CD8-positive, alpha-beta memory T cell (primary cell): ENCODE results near the gene ARVCF. TPM values are rescaled to one million over a fixed set of nuclear protein-coding genes. Genes with fewer than 3 reads are reported as not detected.

Source experiments
- CTCF ChIA-PET: fragments of 350-600 bp; sonication (Branson Sonifier 250); formaldehyde crosslinking; loops from one replicate; lab custom pipeline; 2021; ENCODE audit warnings: antibody characterized with exemption; lab: Charles Lee
- POLR2A ChIA-PET: fragments of 350-600 bp; sonication (Branson Sonifier 250); formaldehyde crosslinking; loops from one replicate; lab custom pipeline; 2021; ENCODE audit warnings: antibody characterized with exemption; lab: Charles Lee
- DNase-seq, 5 donors: peaks; one replicate each; pipeline versions ENCODE4 v3.0.0 to v3.0.0-alpha.2; 2020 to 2022; ENCODE audit warnings: mixed read lengths in 1 of 5
- H3K27ac ChIP-seq: one replicate; pipeline ENCODE4 v1.7.0; 2013; ENCODE audit warnings: low read depth, mild to moderate bottlenecking, low read length, moderate library complexity
- H3K27me3 ChIP-seq: 2 replicates; pipeline ENCODE4 v1.7.0; 2013; ENCODE audit warnings: low read length, mild to moderate bottlenecking; ENCODE audit not compliant: insufficient read depth, poor library complexity, severe bottlenecking
- H3K36me3 ChIP-seq: 2 replicates; pipeline ENCODE4 v1.7.0; 2013; ENCODE audit warnings: mild to moderate bottlenecking, low read length, moderate library complexity; ENCODE audit not compliant: insufficient read depth
- H3K4me1 ChIP-seq: 2 replicates; pipeline ENCODE4 v1.7.0; 2013; ENCODE audit warnings: mild to moderate bottlenecking, low read length, moderate library complexity; ENCODE audit not compliant: insufficient read depth
- H3K4me3 ChIP-seq: 2 replicates; pipeline ENCODE4 v1.7.0; 2013; ENCODE audit warnings: mild to moderate bottlenecking, low read length
- H3K9me3 ChIP-seq: 2 replicates; pipeline ENCODE4 v1.7.0; 2013; ENCODE audit warnings: mild to moderate bottlenecking, low read length
- H3K27ac Mint-ChIP-seq, 8 donors: one replicate each; pipeline ENCODE4 v1.8.0; 2020 to 2021; ENCODE audit warnings: mixed read lengths in 8 of 8, mild to moderate bottlenecking in 6 of 8, inconsistent platforms in 3 of 8, moderate library complexity in 3 of 8
- H3K27me3 Mint-ChIP-seq, 2 donors: one replicate each; pipeline ENCODE4 v1.8.0; 2020 to 2021; ENCODE audit warnings: mixed read lengths in 2 of 2, mild to moderate bottlenecking in 1 of 2, moderate library complexity in 1 of 2
- H3K36me3 Mint-ChIP-seq, 3 donors: one replicate each; pipeline ENCODE4 v1.8.0; 2020 to 2021; ENCODE audit warnings: mixed read lengths in 3 of 3, inconsistent platforms in 1 of 3, mild to moderate bottlenecking in 1 of 3
- H3K4me1 Mint-ChIP-seq, 3 donors: one replicate each; pipeline ENCODE4 v1.8.0; 2020 to 2021; ENCODE audit warnings: mixed read lengths in 3 of 3, inconsistent platforms in 1 of 3, mild to moderate bottlenecking in 1 of 3
- H3K4me3 Mint-ChIP-seq, 7 donors: one replicate each; pipeline ENCODE4 v1.8.0; 2020 to 2021; ENCODE audit warnings: mixed read lengths in 7 of 7, mild to moderate bottlenecking in 6 of 7, moderate library complexity in 4 of 7, inconsistent platforms in 2 of 7
- H3K9me3 Mint-ChIP-seq, 5 donors: one replicate each; pipeline ENCODE4 v1.8.0; 2020 to 2022; ENCODE audit warnings: mixed read lengths in 5 of 5, mild to moderate bottlenecking in 3 of 5, moderate library complexity in 2 of 5, inconsistent platforms in 1 of 5
- polyA plus RNA-seq: library from polyadenylated mRNA; unstranded; fragments of 300-500 nt; fragmentation: Illumina TruSeq; gene quantifications from one replicate; pipeline ENCODE4 v1.2.3, GENCODE V29; 2021
- total RNA-seq, 2 experiments: library from RNA; stranded (reverse); gene quantifications; one replicate each; pipeline ENCODE4 v1.2.3, GENCODE V29; 2021

Gene ARVCF
- total and polyA plus RNA-seq, 3 experiments from 2014 or later: 0.92 to 1.8 (median 1.4) TPM

- Histone ChIP-seq H3K36me3 (peaks cover 19% of the 10 kb centered on the region), H3K4me1 (peaks cover 3% of the 10 kb centered on the region), H3K27me3 (no peaks in the 10 kb centered on the region), H3K4me3 (no peak overlapping the region), H3K9me3 (no peaks in the 10 kb centered on the region), H3K27ac (no peak overlapping the region)
- no peak overlapping the region for H3K4me3 Mint-ChIP-seq
- DNase-seq: no peak
- CTCF ChIA-PET: no interaction called here
- no peak overlapping the region for H3K27ac Mint-ChIP-seq
- no peaks in the 10 kb centered on the region for H3K27me3 Mint-ChIP-seq
- POLR2A ChIA-PET: no interaction called here
- H3K36me3 Mint-ChIP-seq: peaks cover 0 to 76% (median 8%) of the 10 kb centered on the region in 3 donors
- no peaks in the 10 kb centered on the region for H3K9me3 Mint-ChIP-seq
- H3K4me1 Mint-ChIP-seq: peaks cover 5 to 19% (median 13%) of the 10 kb centered on the region in 3 donors
These were observed 39.0 kb upstream of the ARVCF start for GRCh38 chr22:20055654-20056053.

- POLR2A ChIA-PET: no interaction called here
- no peaks in the 10 kb centered on the region for H3K9me3 ChIP-seq
- Mint-ChIP-seq H3K27ac (no peak overlapping the region), H3K36me3 (peaks cover 0 to 73% (median 8%) of the 10 kb centered on the region in 3 donors), H3K4me3 (no peak overlapping the region), H3K27me3 (no peaks in the 10 kb centered on the region), H3K4me1 (peaks cover 5 to 15% (median 13%) of the 10 kb centered on the region in 3 donors), H3K9me3 (no peaks in the 10 kb centered on the region)
- H3K27ac ChIP-seq: no peak overlapping the region
- H3K4me3 ChIP-seq: no peak overlapping the region
- CTCF ChIA-PET: no interaction called here
- H3K27me3 ChIP-seq: no peaks in the 10 kb centered on the region
- H3K36me3 ChIP-seq: peaks cover 19% of the 10 kb centered on the region
- H3K4me1 ChIP-seq: no peaks in the 10 kb centered on the region
- DNase-seq: no peak
These were observed 38.5 kb upstream of the ARVCF start for GRCh38 chr22:20055144-20055543.

- POLR2A ChIA-PET: no interaction called here
- CTCF ChIA-PET: no interaction called here
- no peak for DNase-seq
- Histone ChIP-seq H3K4me3 (no peak overlapping the region), H3K9me3 (no peaks in the 10 kb centered on the region), H3K36me3 (peaks cover 19% of the 10 kb centered on the region), H3K4me1 (no peaks in the 10 kb centered on the region), H3K27ac (no peak overlapping the region), H3K27me3 (no peaks in the 10 kb centered on the region)
- H3K4me3 Mint-ChIP-seq: no peak overlapping the region
- H3K27me3 Mint-ChIP-seq: no peaks in the 10 kb centered on the region
- H3K27ac Mint-ChIP-seq: peak overlapping the region in 1 of 8 donors; percentile 94
- no peaks in the 10 kb centered on the region for H3K9me3 Mint-ChIP-seq
- H3K36me3 Mint-ChIP-seq: peaks cover 0 to 76% (median 10%) of the 10 kb centered on the region in 3 donors
- peaks cover 7 to 14% (median 11%) of the 10 kb centered on the region in 3 donors for H3K4me1 Mint-ChIP-seq
These were observed 37.9 kb upstream of the ARVCF start for GRCh38 chr22:20054485-20054884.

- H3K4me1 Mint-ChIP-seq: peaks cover 6 to 10% (median 6%) of the 10 kb centered on the region in 3 donors
- no peak overlapping the region for H3K4me3 Mint-ChIP-seq
- Histone ChIP-seq H3K27ac (no peak overlapping the region), H3K36me3 (peaks cover 19% of the 10 kb centered on the region), H3K4me1 (no peaks in the 10 kb centered on the region), H3K9me3 (no peaks in the 10 kb centered on the region), H3K27me3 (no peaks in the 10 kb centered on the region), H3K4me3 (no peak overlapping the region)
- no peaks in the 10 kb centered on the region for H3K9me3 Mint-ChIP-seq
- ChIA-PET POLR2A (no interaction called here), CTCF (no interaction called here)
- H3K27me3 Mint-ChIP-seq: no peaks in the 10 kb centered on the region
- H3K36me3 Mint-ChIP-seq: peaks cover 3 to 74% (median 10%) of the 10 kb centered on the region in 3 donors
- no peak for DNase-seq
- peak overlapping the region in 1 of 8 donors; percentile 47 for H3K27ac Mint-ChIP-seq
These were observed 37.4 kb upstream of the ARVCF start for GRCh38 chr22:20054034-20054427.

- ChIA-PET CTCF (no interaction called here), POLR2A (no interaction called here)
- H3K36me3 Mint-ChIP-seq: peaks cover 6 to 72% (median 8%) of the 10 kb centered on the region in 3 donors
- H3K9me3 Mint-ChIP-seq: no peaks in the 10 kb centered on the region
- H3K27ac ChIP-seq: no peak overlapping the region
- H3K27me3 Mint-ChIP-seq: no peaks in the 10 kb centered on the region
- peaks cover 16% of the 10 kb centered on the region for H3K36me3 ChIP-seq
- H3K9me3 ChIP-seq: no peaks in the 10 kb centered on the region
- no peak overlapping the region for H3K4me3 Mint-ChIP-seq
- H3K27ac Mint-ChIP-seq: no peak overlapping the region
- no peaks in the 10 kb centered on the region for H3K4me1 ChIP-seq
- H3K4me1 Mint-ChIP-seq: peaks cover 1 to 7% (median 1%) of the 10 kb centered on the region in 3 donors
- no peak overlapping the region for H3K4me3 ChIP-seq
- no peak for DNase-seq
- no peaks in the 10 kb centered on the region for H3K27me3 ChIP-seq
These were observed 36.9 kb upstream of the ARVCF start for GRCh38 chr22:20053407-20054033.

- H3K27me3 ChIP-seq: no peaks in the 10 kb centered on the region
- no peaks in the 10 kb centered on the region for H3K9me3 ChIP-seq
- ChIA-PET CTCF (no interaction called here), POLR2A (no interaction called here)
- no peak overlapping the region for H3K27ac ChIP-seq
- no peak for DNase-seq
- peak overlapping the region in 1 of 7 donors; percentile 23 for H3K4me3 Mint-ChIP-seq
- no peaks in the 10 kb centered on the region for H3K4me1 ChIP-seq
- no peaks in the 10 kb centered on the region for H3K27me3 Mint-ChIP-seq
- H3K4me3 ChIP-seq: no peak overlapping the region
- peaks cover 16% of the 10 kb centered on the region for H3K36me3 ChIP-seq
- H3K9me3 Mint-ChIP-seq: no peaks in the 10 kb centered on the region
- H3K27ac Mint-ChIP-seq: no peak overlapping the region
- H3K4me1 Mint-ChIP-seq: peaks cover 0 to 3% (median 1%) of the 10 kb centered on the region in 3 donors
- peaks cover 12 to 72% (median 12%) of the 10 kb centered on the region in 3 donors for H3K36me3 Mint-ChIP-seq
These were observed 36.0 kb upstream of the ARVCF start for GRCh38 chr22:20052309-20053259.

- Histone ChIP-seq H3K36me3 (peaks cover 16% of the 10 kb centered on the region), H3K9me3 (no peaks in the 10 kb centered on the region), H3K27me3 (no peaks in the 10 kb centered on the region), H3K4me1 (no peaks in the 10 kb centered on the region), H3K27ac (no peak overlapping the region), H3K4me3 (no peak overlapping the region)
- peaks cover 12 to 72% (median 13%) of the 10 kb centered on the region in 3 donors for H3K36me3 Mint-ChIP-seq
- ChIA-PET POLR2A (no interaction called here), CTCF (no interaction called here)
- H3K9me3 Mint-ChIP-seq: no peaks in the 10 kb centered on the region
- H3K27me3 Mint-ChIP-seq: no peaks in the 10 kb centered on the region
- peaks cover under 1 to 3% (median 1%) of the 10 kb centered on the region in 3 donors for H3K4me1 Mint-ChIP-seq
- DNase-seq: no peak
- no peak overlapping the region for H3K4me3 Mint-ChIP-seq
- H3K27ac Mint-ChIP-seq: no peak overlapping the region
These were observed 35.3 kb upstream of the ARVCF start for GRCh38 chr22:20051927-20052308.

GRCh38 chr22:20046730-20047129 lies 30.1 kb upstream of the ARVCF start:
- no peaks in the 10 kb centered on the region for H3K27me3 ChIP-seq
- POLR2A ChIA-PET: interaction anchor here (1.0 kb wide), 1 partner anchor 197 kb away, joined by 7 read pairs; no protein-coding TSS in a partner anchor
- H3K9me3 Mint-ChIP-seq: no peaks in the 10 kb centered on the region

More at GRCh38 chr22:20046730-20047129, 30.1 kb upstream of the ARVCF start:
- Histone ChIP-seq H3K9me3 (no peaks in the 10 kb centered on the region), H3K36me3 (peaks cover 9% of the 10 kb centered on the region), H3K27ac (no peak overlapping the region), H3K4me1 (no peaks in the 10 kb centered on the region), H3K4me3 (no peak overlapping the region)
- CTCF ChIA-PET: no interaction called here
- H3K4me1 Mint-ChIP-seq: peaks cover 3 to 17% (median 4%) of the 10 kb centered on the region in 3 donors
- H3K4me3 Mint-ChIP-seq: no peak overlapping the region
- H3K27me3 Mint-ChIP-seq: peaks cover 0 to 1% of the 10 kb centered on the region in 2 donors
- H3K27ac Mint-ChIP-seq: peak overlapping the region in 3 of 8 donors; percentile 17 to 66 (median 23)
- DNase-seq: no peak
- H3K36me3 Mint-ChIP-seq: peaks cover 15 to 55% (median 24%) of the 10 kb centered on the region in 3 donors
